HepG2 (cell line): Measurements from ENCODE around the gene TNFRSF13B. TPM values are rescaled to one million over a fixed set of nuclear protein-coding genes. Genes with fewer than 3 reads are reported as not detected.

Experiments
- ATAC-seq: fragments of 200-7000 bp; cut with Tn5 transposase; 3 replicates; pipeline ENCODE4 v1.9.1; 2020; ENCODE audit warnings: mild to moderate bottlenecking, moderate library complexity
- BruUV-seq: library from RNA; stranded (reverse); fragments of 400-500 nt; replicated peaks from 2 replicates; lab custom pipeline; 2021; lab: Mats Ljungman, UMichigan
- CTCF ChIA-PET: fragments of 300-600 bp; formaldehyde crosslinking; extraction: SDS; loops from one replicate; lab custom pipeline; 2021; ENCODE audit warnings: low total read pairs, inconsistent platforms, low intra/inter-chr PET ratio; lab: Yijun Ruan, JAX
- POLR2A ChIA-PET: fragments of 350-600 bp; sonication (Branson Sonifier 250); formaldehyde crosslinking; loops from one replicate; lab custom pipeline; 2020; ENCODE audit warnings: antibody characterized with exemption, inconsistent platforms; lab: Yijun Ruan, JAX
- DNase-seq: peaks from one replicate; pipeline ENCODE4 v3.0.0-alpha.2; 2015; ENCODE audit warnings: low spot score
- FAIRE-seq: peaks from 3 replicates; lab custom pipeline; 2011; peaks lifted over from hg19 to GRCh38; lab: Jason Lieb, UNC
- H2AFZ ChIP-seq: one replicate; pipeline ENCODE4 v1.6.1; 2011; ENCODE audit warnings: low read length, inconsistent platforms
- H3K27ac ChIP-seq: fragments of 300-600 bp; 3 replicates; pipeline ENCODE4 v1.8.0; 2011; ENCODE audit warnings: mixed run types, mild to moderate bottlenecking, mixed read lengths, low read length, inconsistent platforms; ENCODE audit not compliant: insufficient read depth; ENCODE audit errors: extremely low read length
- H3K27me3 ChIP-seq, 2 experiments: fragments of 200-600 bp in 1 of 2; 2 replicates in 1 of 2; 3 replicates in 1 of 2; pipeline versions ENCODE4 v1.6.0 to v1.8.0; 2011; ENCODE audit warnings: low read length in 2 of 2, mild to moderate bottlenecking in 2 of 2, moderate library complexity in 2 of 2, inconsistent platforms in 1 of 2; ENCODE audit not compliant: insufficient read depth in 2 of 2, control insufficient read depth in 1 of 2
- H3K36me3 ChIP-seq, 2 experiments: fragments of 200-600 bp in 1 of 2; replicated peaks in 1 of 2; 2 replicates in 1 of 2; 3 replicates in 1 of 2; pipeline versions ENCODE4 v1.5.1 to v1.8.0; 2011; ENCODE audit warnings: low read length in 2 of 2, inconsistent platforms in 1 of 2; ENCODE audit not compliant: insufficient read depth in 2 of 2, control insufficient read depth in 1 of 2
- H3K4me1 ChIP-seq: 2 replicates; pipeline ENCODE4 v1.5.1; 2012; ENCODE audit warnings: low read length, inconsistent platforms; ENCODE audit not compliant: insufficient read depth
- H3K4me2 ChIP-seq: 2 replicates; pipeline ENCODE4 v1.6.0; 2011; ENCODE audit warnings: low read depth, low read length, inconsistent platforms
- H3K4me3 ChIP-seq, 3 experiments: fragments of 200-600 bp in 1 of 3; sonication (generic), shearing (Covaris generic) in 1 of 3; replicated peaks in 1 of 3; 2 replicates each; pipeline ENCODE4 v1.5.1; 2011 to 2016; ENCODE audit warnings: low read length in 3 of 3, inconsistent platforms in 2 of 3, low read depth in 2 of 3, mild to moderate bottlenecking in 2 of 3, control low read depth in 1 of 3, mixed read lengths in 1 of 3; ENCODE audit not compliant: insufficient read depth in 1 of 3
- H3K79me2 ChIP-seq: one replicate; pipeline ENCODE4 v1.6.1; 2011; ENCODE audit warnings: low read length, inconsistent platforms; ENCODE audit not compliant: insufficient read depth
- H3K9ac ChIP-seq: 2 replicates; pipeline ENCODE4 v1.6.0; 2011; ENCODE audit warnings: mild to moderate bottlenecking, low read depth, low read length, inconsistent platforms; ENCODE audit not compliant: insufficient read depth
- H3K9me3 ChIP-seq: 2 replicates; pipeline ENCODE4 v1.5.1; 2012; ENCODE audit warnings: mild to moderate bottlenecking, low read length
- H4K20me1 ChIP-seq: 2 replicates; pipeline ENCODE4 v1.6.0; 2011; ENCODE audit warnings: inconsistent platforms, mild to moderate bottlenecking, low read length, moderate library complexity; ENCODE audit not compliant: insufficient read depth
- ARNT2 ChIP-seq: sonication (generic); formaldehyde crosslinking; IDR thresholded peaks from 2 replicates; pipeline ENCODE4 v1.8.0; 2022; ENCODE audit warnings: mild to moderate bottlenecking, low read depth, missing genetic modification reagents, moderate library complexity
- CERS6 ChIP-seq: sonication (generic); formaldehyde crosslinking; IDR thresholded peaks from 2 replicates; pipeline ENCODE4 v1.5.0; 2020; ENCODE audit warnings: missing genetic modification reagents
- CREB3 ChIP-seq: sonication (generic); formaldehyde crosslinking; IDR thresholded peaks from 2 replicates; pipeline ENCODE4 v1.5.0; 2020; ENCODE audit warnings: missing genetic modification reagents
- CSRNP2 ChIP-seq: sonication (generic); formaldehyde crosslinking; conservative IDR thresholded peaks from 2 replicates; pipeline ENCODE4 v1.8.0; 2022; ENCODE audit warnings: low read depth, missing genetic modification reagents
- GTF3A ChIP-seq: sonication (generic); formaldehyde crosslinking; conservative IDR thresholded peaks from 2 replicates; pipeline ENCODE4 v1.4.0; 2020; ENCODE audit warnings: mild to moderate bottlenecking, missing genetic modification reagents
- ISX ChIP-seq: sonication (generic); formaldehyde crosslinking; conservative IDR thresholded peaks from 2 replicates; pipeline ENCODE4 v1.5.0; 2020; ENCODE audit warnings: missing genetic modification reagents
- MNT ChIP-seq: fragments of 450-650 bp; IDR thresholded peaks from 2 replicates; pipeline ENCODE4 v1.6.1; 2016
- NPAS2 ChIP-seq: sonication (generic); formaldehyde crosslinking; IDR thresholded peaks from 2 replicates; pipeline ENCODE4 v1.8.0; 2022; ENCODE audit warnings: mild to moderate bottlenecking, missing genetic modification reagents, borderline replicate concordance
- PCBP1 ChIP-seq: fragments of 200-400 bp; formaldehyde crosslinking; IDR thresholded peaks from 2 replicates; pipeline ENCODE4 v1.6.1; 2017; ENCODE audit warnings: mild to moderate bottlenecking, low read depth, low read length, borderline replicate concordance
- PLRG1 ChIP-seq: fragments of 450-650 bp; conservative IDR thresholded peaks from 2 replicates; pipeline ENCODE4 v1.6.1; 2016
- ZBTB42 ChIP-seq: sonication (generic); formaldehyde crosslinking; IDR thresholded peaks from 2 replicates; pipeline ENCODE4 v1.5.0; 2020; ENCODE audit warnings: mild to moderate bottlenecking, missing genetic modification reagents
- ZNF430 ChIP-seq: sonication (generic); formaldehyde crosslinking; IDR thresholded peaks from 2 replicates; pipeline ENCODE4 v1.9.0; 2021; ENCODE audit warnings: mild to moderate bottlenecking, missing genetic modification reagents
- ZNF563 ChIP-seq: sonication (generic); formaldehyde crosslinking; IDR thresholded peaks from 2 replicates; pipeline ENCODE4 v1.8.0; 2022; ENCODE audit warnings: mild to moderate bottlenecking, moderate library complexity, missing genetic modification reagents
- WGBS: methylation state at CpG from one replicate; pipeline ENCODE4 v1.1.6; 2017; ENCODE audit warnings: low lambda C conversion rate; 5-methylcytosine and 5-hydroxymethylcytosine counted together
- in situ Hi-C: cut with HindIII; loops from 2 replicates; pipeline ENCODE4 v1.10.0; 2017; ENCODE audit warnings: low pct_unique_long_range_greater_than_20kb; ENCODE audit not compliant: extremely low pct_ligation_motif_present
- intact Hi-C: fragments of 100-400 bp; cut with micrococcal nuclease; formaldehyde crosslinking; loops from one replicate; pipeline ENCODE4 v1.10.0; 2022; ENCODE audit not compliant: unreplicated experiment
- polyA plus RNA-seq, 8 experiments: library from polyadenylated mRNA; depleted of rRNA in 3 of 8; stranded (reverse) in 7 of 8; unstranded in 1 of 8; fragments of >200 nt; fragmentation: Illumina TruSeq in 4 of 8; extraction: Trizol in 4 of 8; gene quantifications; 2 replicates each; pipeline versions ENCODE4 v1.2.1 to v1.2.3, GENCODE V29; 2011 to 2016; ENCODE audit warnings: low read depth in 4 of 8, missing spikeins in 1 of 8, mixed read lengths in 1 of 8; ENCODE audit not compliant: insufficient read depth in 1 of 8
- total RNA-seq, 5 experiments: library from RNA; depleted of rRNA; stranded (reverse); fragments of >200 nt; fragmentation: Illumina TruSeq; extraction: Trizol; gene quantifications; 2 replicates each; pipeline ENCODE4 v1.2.3, GENCODE V29; 2016; ENCODE audit warnings: low read depth in 1 of 5

Gene TNFRSF13B
- total and polyA plus RNA-seq, 2 of the 13 experiments (the other 11 are each of a cell fraction or from before 2014, with no cell fraction given): not detected

- in situ Hi-C loops (no loop called here), intact Hi-C loops (no loop called here)
- BruUV-seq: no TSS peak
- WGBS: 19% methylated on average over 9 of the region's 9 CpGs
- Histone ChIP-seq H3K27me3 (peaks cover 2 to 52% of the 10 kb centered on the region in 2 experiments), H3K9ac (no peak overlapping the region), H3K79me2 (no peaks in the 10 kb centered on the region), H3K9me3 (peaks cover 6% of the 10 kb centered on the region; the same call in 1 of the 2 replicates), H3K4me3 (no peak overlapping the region), H4K20me1 (no peaks in the 10 kb centered on the region), H3K4me1 (no peaks in the 10 kb centered on the region), H2AFZ (no peak overlapping the region), H3K27ac (no peak overlapping the region), H3K4me2 (no peak overlapping the region), H3K36me3 (no peaks in the 10 kb centered on the region)
- ChIA-PET POLR2A (no interaction called here), CTCF (no interaction called here)
- FAIRE-seq (no peak), DNase-seq (no peak), ATAC-seq (no peak)
- TF ChIP-seq PCBP1 (no peak), GTF3A (no peak), ISX (CRISPR knock-in tag) (no peak), ZNF430 (CRISPR knock-in tag) (no peak), CSRNP2 (CRISPR knock-in tag) (no peak)
- TF ChIP-seq, all 625 proteins: peak for 0
These were observed 18.1 kb downstream of the TNFRSF13B start for GRCh38 chr17:16953841-16954240.

- no peak for DNase-seq
- H3K36me3 ChIP-seq: no peaks in the 10 kb centered on the region
- no peak overlapping the region for H3K4me3 ChIP-seq
- BruUV-seq: no TSS peak
- no peak for FAIRE-seq
- ChIA-PET CTCF (no interaction called here), POLR2A (no interaction called here)
- no peak overlapping the region for H3K4me2 ChIP-seq
- no peaks in the 10 kb centered on the region for H3K79me2 ChIP-seq
- no peaks in the 10 kb centered on the region for H3K4me1 ChIP-seq
- H4K20me1 ChIP-seq: no peaks in the 10 kb centered on the region
- intact Hi-C loops: no loop called here
- H3K9ac ChIP-seq: no peak overlapping the region
- H3K27ac ChIP-seq: no peak overlapping the region
- peaks cover 9% of the 10 kb centered on the region; the same call in 1 of the 2 replicates for H3K9me3 ChIP-seq
- no peak for ATAC-seq
- H2AFZ ChIP-seq: no peak overlapping the region
- peaks cover 2 to 52% of the 10 kb centered on the region in 2 experiments for H3K27me3 ChIP-seq
- 37% methylated on average over 3 of the region's 3 CpGs for WGBS
- in situ Hi-C loops: no loop called here
- TF ChIP-seq MNT (no peak), NPAS2 (no peak), ZNF563 (CRISPR knock-in tag) (no peak), PLRG1 (no peak), ZBTB42 (CRISPR knock-in tag) (no peak), CREB3 (no peak), ARNT2 (no peak), CERS6 (no peak)
These were observed 18.6 kb downstream of the TNFRSF13B start for GRCh38 chr17:16953347-16953746.
